Astrocyte of the cerebellum (primary cell): Measurements from ENCODE around the gene AMBP.

Experiments
- DNase-seq: peaks from one replicate; pipeline ENCODE4 v3.0.0-alpha.2; 2011; ENCODE audit warnings: low read depth
- H3K4me3 ChIP-seq: 2 replicates; pipeline ENCODE4 v1.5.1; 2011; ENCODE audit warnings: mild to moderate bottlenecking, low read depth, low read length, moderate library complexity
- CTCF ChIP-seq: IDR thresholded peaks from 2 replicates; pipeline ENCODE4 v1.5.1; 2012; ENCODE audit warnings: low read length, low read depth, moderate library complexity, mild to moderate bottlenecking; ENCODE audit errors: missing control alignments
- in situ Hi-C: cut with HindIII; loops from 2 replicates; pipeline ENCODE4 v1.10.0; 2017; ENCODE audit warnings: low sequenced_read_pairs

Gene AMBP

GRCh38 chr9:114033397-114034103 lies 44.5 kb downstream of the AMBP start:
- H3K4me3 ChIP-seq = no peak overlapping the region
- no peak for DNase-seq
- in situ Hi-C loops = no loop called here
- peak; percentile 67 for TF ChIP-seq CTCF

- no peak for DNase-seq
- in situ Hi-C loops = no loop called here
- H3K4me3 ChIP-seq = no peak overlapping the region
- no peak for TF ChIP-seq CTCF
These were observed 45.9 kb downstream of the AMBP start for GRCh38 chr9:114031948-114032840.

- DNase-seq = no peak
- in situ Hi-C loops = no loop called here
- TF ChIP-seq CTCF = no peak
- H3K4me3 ChIP-seq = no peak overlapping the region
These were observed 47.0 kb downstream of the AMBP start for GRCh38 chr9:114031037-114031630.

GRCh38 chr9:114030364-114030763 lies 47.7 kb downstream of the AMBP start:
- TF ChIP-seq CTCF = no peak

GRCh38 chr9:114029311-114030170 lies 48.6 kb downstream of the AMBP start:
- in situ Hi-C loops = no loop called here
- no peak for TF ChIP-seq CTCF
- H3K4me3 ChIP-seq = no peak overlapping the region
- DNase-seq = no peak

More at GRCh38 chr9:114030364-114030763, 47.7 kb downstream of the AMBP start:
- no peak overlapping the region for H3K4me3 ChIP-seq
- in situ Hi-C loops = no loop called here
- DNase-seq = no peak

GRCh38 chr9:114028646-114029045 lies 49.5 kb downstream of the AMBP start:
- in situ Hi-C loops = no loop called here
- no peak for DNase-seq
- H3K4me3 ChIP-seq = no peak overlapping the region
- TF ChIP-seq CTCF = no peak
